ENCODE results near the gene WDR37. TPM values are rescaled to one million over a fixed set of nuclear protein-coding genes. Genes with fewer than 3 reads are reported as not detected.

WDR37 gene
- total and polyA plus RNA-seq, 10 of the 15 experiments (the other 5 are each of a cell fraction or from before 2014, with no cell fraction given), result 1.9 to 11.1 (median 7.1) TPM

- intact Hi-C loops (cut with micrococcal nuclease; ENCODE audit: unreplicated experiment), result no loop called here
- no peak for FAIRE-seq
- no TSS peak for BruUV-seq (replicated peaks)
- Histone ChIP-seq H3K36me3 (ENCODE audit: control insufficient read depth in 2 of 2, insufficient read depth in 2 of 2, low read length in 1 of 2) (peaks cover 8 to 18% of the 10 kb centered on the region in 2 experiments; a peak in 3 of 4 replicates), H4K20me1 (ENCODE audit: control insufficient read depth, insufficient read depth) (no peaks in the 10 kb centered on the region), H3K9me3 (replicated peaks; ENCODE audit: control insufficient read depth, insufficient read depth, low read length) (no peaks in the 10 kb centered on the region), H3K4me2 (ENCODE audit: control insufficient read depth, insufficient read depth) (no peak overlapping the region), H3K27me3 (replicated peaks in 1 of 2; ENCODE audit: control insufficient read depth in 2 of 2, insufficient read depth in 2 of 2, low read length in 1 of 2) (no peaks in the 10 kb centered on the region), H3K79me2 (ENCODE audit: control insufficient read depth, insufficient read depth, low read length) (no peaks in the 10 kb centered on the region), H2AFZ (ENCODE audit: control insufficient read depth, low read depth, low read length) (no peak overlapping the region), H3K4me3 (no peak overlapping the region), H3K27ac (ENCODE audit: control insufficient read depth, insufficient read depth) (no peak overlapping the region), H3K4me1 (ENCODE audit: control insufficient read depth, insufficient read depth, low read length) (no peaks in the 10 kb centered on the region), H3K9ac (ENCODE audit: control insufficient read depth, insufficient read depth, low read length) (no peak overlapping the region)
- no peak for ATAC-seq
- in situ Hi-C loops (cut with MboI), result no loop called here
- POLR2A ChIA-PET, result no interaction called here
- CTCF ChIA-PET, result no interaction called here
- TF ChIP-seq EP300 (IDR thresholded peaks at IDR 0.05; ENCODE audit: borderline replicate concordance in 1 of 2, control insufficient read depth in 1 of 2, low read depth in 2 of 2, low read length in 2 of 2) (no peak), PBX3 (IDR thresholded peaks at IDR 0.05; ENCODE audit: insufficient replicate concordance, low read depth, low read length) (no peak), POLR2A (IDR thresholded peaks at IDR 0.05; ENCODE audit: low read depth, low read length) (peak; percentile 28; the same call in 1 of the 2 replicates)
- TF ChIP-seq, protein P1, sequence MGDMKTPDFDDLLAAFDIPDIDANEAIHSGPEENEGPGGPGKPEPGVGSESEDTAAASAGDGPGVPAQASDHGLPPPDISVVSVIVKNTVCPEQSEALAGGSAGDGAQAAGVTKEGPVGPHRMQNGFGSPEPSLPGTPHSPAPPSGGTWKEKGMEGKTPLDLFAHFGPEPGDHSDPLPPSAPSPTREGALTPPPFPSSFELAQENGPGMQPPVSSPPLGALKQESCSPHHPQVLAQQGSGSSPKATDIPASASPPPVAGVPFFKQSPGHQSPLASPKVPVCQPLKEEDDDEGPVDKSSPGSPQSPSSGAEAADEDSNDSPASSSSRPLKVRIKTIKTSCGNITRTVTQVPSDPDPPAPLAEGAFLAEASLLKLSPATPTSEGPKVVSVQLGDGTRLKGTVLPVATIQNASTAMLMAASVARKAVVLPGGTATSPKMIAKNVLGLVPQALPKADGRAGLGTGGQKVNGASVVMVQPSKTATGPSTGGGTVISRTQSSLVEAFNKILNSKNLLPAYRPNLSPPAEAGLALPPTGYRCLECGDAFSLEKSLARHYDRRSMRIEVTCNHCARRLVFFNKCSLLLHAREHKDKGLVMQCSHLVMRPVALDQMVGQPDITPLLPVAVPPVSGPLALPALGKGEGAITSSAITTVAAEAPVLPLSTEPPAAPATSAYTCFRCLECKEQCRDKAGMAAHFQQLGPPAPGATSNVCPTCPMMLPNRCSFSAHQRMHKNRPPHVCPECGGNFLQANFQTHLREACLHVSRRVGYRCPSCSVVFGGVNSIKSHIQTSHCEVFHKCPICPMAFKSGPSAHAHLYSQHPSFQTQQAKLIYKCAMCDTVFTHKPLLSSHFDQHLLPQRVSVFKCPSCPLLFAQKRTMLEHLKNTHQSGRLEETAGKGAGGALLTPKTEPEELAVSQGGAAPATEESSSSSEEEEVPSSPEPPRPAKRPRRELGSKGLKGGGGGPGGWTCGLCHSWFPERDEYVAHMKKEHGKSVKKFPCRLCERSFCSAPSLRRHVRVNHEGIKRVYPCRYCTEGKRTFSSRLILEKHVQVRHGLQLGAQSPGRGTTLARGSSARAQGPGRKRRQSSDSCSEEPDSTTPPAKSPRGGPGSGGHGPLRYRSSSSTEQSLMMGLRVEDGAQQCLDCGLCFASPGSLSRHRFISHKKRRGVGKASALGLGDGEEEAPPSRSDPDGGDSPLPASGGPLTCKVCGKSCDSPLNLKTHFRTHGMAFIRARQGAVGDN (IDR thresholded peaks at IDR 0.05), result no peak
- SMC1A ChIA-PET (ENCODE audit: uncharacterized antibody, unreplicated experiment), result interaction anchor here (0.6 kb wide), 1 partner anchor 70 kb away, joined by 3 read pairs; no protein-coding TSS in a partner anchor
- DNase-seq (ENCODE audit: low read depth, low spot score), result no peak
- 93% methylated on average over 12 of the region's 12 CpGs for WGBS (ENCODE audit: insufficient coverage, insufficient replicate concordance, low lambda C conversion rate, missing lambda C conversion rate)
- RAD21 ChIA-PET (ENCODE audit: unreplicated experiment), result no interaction called here
Measured at GRCh38 chr10:1130995-1131790, 75.0 kb downstream of the WDR37 start.

Data from GM12878 (cell line).